Stimulated activated CD4-positive, alpha-beta T cell treated with anti-CD3 and anti-CD28 coated beads, Interleukin-4, amount 100 ng/mL, for 24 hours (primary cell): ENCODE data around the gene SLIT3.

ENCODE experiments used
- DNase-seq: peaks from one replicate; pipeline ENCODE4 v3.0.0-alpha.2; 2020

Gene SLIT3

GRCh38 chr5:169064093-169064492 is 236.8 kb downstream of the SLIT3 start:
- DNase-seq, result no peak

GRCh38 chr5:169063316-169063953 is 237.5 kb downstream of the SLIT3 start:
- no peak for DNase-seq

- DNase-seq, result no peak
Observed at GRCh38 chr5:169062690-169063089, 238.2 kb downstream of the SLIT3 start.

- no peak for DNase-seq
Observed at GRCh38 chr5:169054506-169054905, 246.4 kb downstream of the SLIT3 start.

- no peak for DNase-seq
Observed at GRCh38 chr5:169052207-169052606, 248.7 kb downstream of the SLIT3 start.

GRCh38 chr5:169051351-169051750 is 249.6 kb downstream of the SLIT3 start:
- DNase-seq, result no peak

- no peak for DNase-seq
Observed at GRCh38 chr5:169050636-169051035, 250.3 kb downstream of the SLIT3 start.

GRCh38 chr5:169050146-169050571 is 250.8 kb downstream of the SLIT3 start:
- DNase-seq, result no peak

GRCh38 chr5:169049712-169050111 is 251.2 kb downstream of the SLIT3 start:
- no peak for DNase-seq

GRCh38 chr5:169048181-169049125 is 252.5 kb downstream of the SLIT3 start:
- no peak for DNase-seq

- DNase-seq, result no peak
Observed at GRCh38 chr5:169044962-169045361, 256.0 kb downstream of the SLIT3 start.

GRCh38 chr5:169041180-169041579 is 259.8 kb downstream of the SLIT3 start:
- DNase-seq, result no peak

- no peak for DNase-seq
Observed at GRCh38 chr5:169039592-169039991, 261.3 kb downstream of the SLIT3 start.

- DNase-seq, result no peak
Observed at GRCh38 chr5:169037466-169037865, 263.5 kb downstream of the SLIT3 start.

GRCh38 chr5:169036079-169036805 is 264.7 kb downstream of the SLIT3 start:
- no peak for DNase-seq

GRCh38 chr5:169029661-169030274 is 271.2 kb downstream of the SLIT3 start:
- DNase-seq, result no peak

- no peak for DNase-seq
Observed at GRCh38 chr5:169029037-169029436, 271.9 kb downstream of the SLIT3 start.

GRCh38 chr5:169027501-169028061 is 273.4 kb downstream of the SLIT3 start:
- no peak for DNase-seq

- DNase-seq, result no peak
Observed at GRCh38 chr5:169025491-169025890, 275.4 kb downstream of the SLIT3 start.

- DNase-seq, result no peak
Observed at GRCh38 chr5:169024421-169024820, 276.5 kb downstream of the SLIT3 start.

GRCh38 chr5:169022718-169023117 is 278.2 kb downstream of the SLIT3 start:
- no peak for DNase-seq

- DNase-seq, result no peak
Observed at GRCh38 chr5:169020102-169020501, 280.8 kb downstream of the SLIT3 start.

- DNase-seq, result no peak
Observed at GRCh38 chr5:169018925-169019324, 282.0 kb downstream of the SLIT3 start.
